ENCODE data around the gene HCN2. TPM values are rescaled to one million over a fixed set of nuclear protein-coding genes. Genes with fewer than 3 reads are reported as not detected.

HCN2 gene
- total RNA-seq, 4 donors from 2014 or later = 0.15 to 0.57 (median 0.29) TPM; not detected in 1

- Histone ChIP-seq H3K36me3 (peaks cover 6 to 27% (median 8%) of the 10 kb centered on the region in 3 donors), H3K9me3 (no peaks in the 10 kb centered on the region), H3K27me3 (no peaks in the 10 kb centered on the region), H3K4me1 (peaks cover 31 to 80% (median 47%) of the 10 kb centered on the region in 3 donors), H3K4me3 (peak overlapping the region; percentile 8 to 57 (median 14)), H3K27ac (peak overlapping the region; percentile 7 to 52 (median 32))
- 19 to 47% methylated on average over 6 to 10 of the region's 32 CpGs for WGBS, 2 donors
- TF ChIP-seq CTCF (IDR thresholded peaks at IDR 0.05) (no peak), POLR2A (IDR thresholded peaks at IDR 0.05) (no peak)
- DNase-seq = no peak
- intact Hi-C loops (cut with DNase I) = no loop called here
Measured at GRCh38 chr19:574658-575526, 14.8 kb upstream of the HCN2 start.

GRCh38 chr19:575527-576506, 13.9 kb upstream of the HCN2 start:
- Histone ChIP-seq H3K36me3 (peaks cover 11 to 36% (median 14%) of the 10 kb centered on the region in 3 donors), H3K4me3 (peak overlapping the region; percentile 8 to 57 (median 14)), H3K27me3 (no peaks in the 10 kb centered on the region), H3K4me1 (peaks cover 31 to 79% (median 47%) of the 10 kb centered on the region in 3 donors), H3K27ac (peak overlapping the region in 3 of 4 donors; percentile 7 to 52 (median 50)), H3K9me3 (no peaks in the 10 kb centered on the region)
- 63 to 67% methylated on average over 3 to 7 of the region's 38 CpGs for WGBS, 2 donors
- TF ChIP-seq CTCF (IDR thresholded peaks at IDR 0.05) (no peak), POLR2A (IDR thresholded peaks at IDR 0.05) (no peak)
- intact Hi-C loops (cut with DNase I) = no loop called here
- DNase-seq = no peak

- Histone ChIP-seq H3K4me3 (no peak overlapping the region), H3K27ac (no peak overlapping the region), H3K27me3 (no peaks in the 10 kb centered on the region), H3K9me3 (no peaks in the 10 kb centered on the region), H3K36me3 (peaks cover 20 to 47% (median 22%) of the 10 kb centered on the region in 3 donors), H3K4me1 (peaks cover 31 to 68% (median 39%) of the 10 kb centered on the region in 3 donors)
- WGBS, 2 donors = 59 to 83% methylated on average over 11 to 14 of the region's 28 CpGs
- intact Hi-C loops (cut with DNase I) = no loop called here
- no peak for TF ChIP-seq CTCF (IDR thresholded peaks at IDR 0.05)
- no peak for TF ChIP-seq POLR2A (IDR thresholded peaks at IDR 0.05)
- DNase-seq = no peak
Measured at GRCh38 chr19:576768-577438, 12.8 kb upstream of the HCN2 start.

- Histone ChIP-seq H3K4me3 (no peak overlapping the region), H3K27ac (no peak overlapping the region), H3K27me3 (no peaks in the 10 kb centered on the region), H3K36me3 (peaks cover 28 to 55% (median 29%) of the 10 kb centered on the region in 3 donors), H3K9me3 (no peaks in the 10 kb centered on the region), H3K4me1 (peaks cover 31 to 66% (median 39%) of the 10 kb centered on the region in 3 donors)
- WGBS, 2 donors = 84 to 91% methylated on average over 7 to 34 of the region's 66 CpGs
- DNase-seq = no peak
- intact Hi-C loops (cut with DNase I) = no loop called here
- TF ChIP-seq CTCF (IDR thresholded peaks at IDR 0.05) = no peak
- TF ChIP-seq POLR2A (IDR thresholded peaks at IDR 0.05) = no peak
Measured at GRCh38 chr19:577439-578392, 12.0 kb upstream of the HCN2 start.
